Peyer's patch (tissue), 4 donors: ENCODE data around the gene PACS2. TPM values are rescaled to one million over a fixed set of nuclear protein-coding genes. Genes with fewer than 3 reads are reported as not detected.

Source experiments
- DNase-seq, 3 donors: peaks; one replicate each; pipeline ENCODE4 v3.0.0-alpha.2; 2017 to 2019
- H3K27ac ChIP-seq, 4 donors: fragments of 200-600 bp; sonication (generic); one replicate each; pipeline ENCODE4 v1.5.1; 2016 to 2019
- H3K27me3 ChIP-seq, 2 donors: fragments of 200-600 bp; sonication (generic); one replicate each; pipeline ENCODE4 v1.5.1; 2019
- H3K36me3 ChIP-seq, 3 donors: fragments of 200-600 bp; sonication (generic); one replicate each; pipeline ENCODE4 v1.5.1; 2016 to 2019
- H3K4me1 ChIP-seq, 4 donors: fragments of 200-600 bp; sonication (generic); one replicate each; pipeline ENCODE4 v1.5.1; 2016 to 2019
- H3K4me3 ChIP-seq, 4 donors: fragments of 200-600 bp; sonication (generic); 1 replicate in 3 of 4; 2 replicates in 1 of 4; pipeline ENCODE4 v1.5.1; 2016 to 2019; ENCODE audit warnings: mild to moderate bottlenecking in 1 of 4
- H3K9me3 ChIP-seq, 4 donors: fragments of 200-600 bp; sonication (generic); one replicate each; pipeline ENCODE4 v1.5.1; 2016 to 2019; ENCODE audit warnings: mild to moderate bottlenecking in 1 of 4
- CTCF ChIP-seq, 6 experiments: fragments of 450-650 bp in 4 of 6; fragments of 200-600 bp in 2 of 6; sonication (generic) in 1 of 6; IDR thresholded peaks; one replicate each; pipeline ENCODE4 v1.5.1; 2017 to 2019; ENCODE audit warnings: antibody characterized with exemption in 6 of 6, mild to moderate bottlenecking in 3 of 6, moderate library complexity in 1 of 6
- POLR2A ChIP-seq, 2 donors: fragments of 450-650 bp; IDR thresholded peaks; one replicate each; pipeline ENCODE4 v1.5.1; 2017; ENCODE audit warnings: antibody characterized with exemption in 2 of 2, mild to moderate bottlenecking in 2 of 2, moderate library complexity in 2 of 2
- total RNA-seq, 4 donors: library from RNA; depleted of rRNA; stranded (reverse); fragments of >200 nt; gene quantifications; one replicate each; pipeline ENCODE4 v1.1.0, GENCODE V29; 2016

The PACS2 gene
- total RNA-seq, 4 donors from 2014 or later: 77.2 to 158 (median 126) TPM

GRCh38 chr14:105346876-105347586 is 32.5 kb downstream of the PACS2 start:
- no peak for DNase-seq
- Histone ChIP-seq H3K4me3 (no peak overlapping the region), H3K36me3 (no peaks in the 10 kb centered on the region), H3K27ac (no peak overlapping the region), H3K27me3 (no peaks in the 10 kb centered on the region), H3K9me3 (no peaks in the 10 kb centered on the region), H3K4me1 (peaks cover 0 to 3% (median 0%) of the 10 kb centered on the region in 4 donors)
- TF ChIP-seq POLR2A (IDR thresholded peaks at IDR 0.05) (no peak), CTCF (IDR thresholded peaks at IDR 0.05) (no peak)

DNA sequence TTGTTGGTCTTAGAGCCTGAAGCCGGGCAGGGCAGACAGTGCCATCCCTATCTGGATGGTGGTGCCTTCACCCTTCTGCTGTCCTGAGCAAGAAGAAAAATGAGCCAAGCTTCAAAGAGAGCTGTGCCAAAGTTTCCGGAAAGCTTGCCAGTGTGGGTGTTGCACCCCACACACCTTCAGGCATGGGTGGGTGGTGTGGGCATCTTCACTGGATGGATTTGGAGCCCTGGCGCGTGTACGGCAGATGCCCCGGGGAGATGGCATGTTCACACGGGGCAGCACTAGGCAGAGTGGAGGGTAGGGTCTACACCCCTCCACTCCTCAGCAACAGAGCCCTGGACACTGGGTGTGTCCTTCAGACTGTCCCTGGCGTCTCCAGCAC is 33.0 kb downstream of the PACS2 start:
- Histone ChIP-seq H3K27me3 (no peaks in the 10 kb centered on the region), H3K36me3 (no peaks in the 10 kb centered on the region), H3K4me3 (no peak overlapping the region), H3K9me3 (no peaks in the 10 kb centered on the region), H3K27ac (no peak overlapping the region), H3K4me1 (peaks cover 0 to 3% (median 0%) of the 10 kb centered on the region in 4 donors)
- no peak for DNase-seq
- TF ChIP-seq CTCF (IDR thresholded peaks at IDR 0.05) (no peak), POLR2A (IDR thresholded peaks at IDR 0.05) (no peak)

DNA sequence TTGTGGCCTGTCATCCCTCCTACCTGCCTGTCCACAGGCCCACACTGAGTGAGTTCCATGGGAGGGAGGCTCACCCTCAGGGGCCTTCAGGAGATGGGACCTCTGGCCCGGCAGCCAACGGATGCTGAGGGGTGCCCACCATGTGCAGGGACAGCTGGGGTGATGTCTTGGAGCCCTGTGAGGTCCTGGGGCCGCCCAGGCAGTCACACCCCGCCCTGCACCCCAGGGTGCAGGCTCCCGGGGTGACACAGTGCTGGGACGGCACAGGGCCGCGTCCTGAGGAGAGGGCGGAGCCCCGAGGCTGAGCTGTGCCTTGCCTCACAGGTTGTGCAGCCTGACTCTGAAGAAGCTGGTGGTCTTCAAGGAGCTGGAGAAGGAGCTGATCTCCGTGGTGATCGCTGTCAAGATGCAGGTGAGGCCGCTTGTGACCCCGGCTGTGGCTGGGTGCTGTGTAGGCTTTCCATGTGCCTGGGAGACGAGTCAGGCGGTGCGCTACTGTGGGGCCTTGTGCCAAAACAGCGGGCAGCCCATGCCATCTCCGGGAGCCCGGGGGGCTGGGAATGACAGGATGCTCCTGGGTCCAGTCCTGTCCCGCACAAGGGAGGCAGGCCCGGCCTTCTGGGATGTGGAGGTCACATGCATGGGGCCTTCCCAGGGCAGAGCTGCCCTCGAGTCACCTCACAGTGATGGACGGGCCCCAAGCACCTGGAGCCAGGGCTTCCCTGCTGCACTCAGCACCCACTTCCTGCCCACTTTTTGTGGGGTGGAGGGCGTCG is 33.8 kb downstream of the PACS2 start:
- H3K27me3 ChIP-seq: no peaks in the 10 kb centered on the region
- no peaks in the 10 kb centered on the region for H3K36me3 ChIP-seq
- H3K4me1 ChIP-seq: peaks cover 0 to 3% (median 0%) of the 10 kb centered on the region in 4 donors
- no peaks in the 10 kb centered on the region for H3K9me3 ChIP-seq
- no peak for TF ChIP-seq CTCF (IDR thresholded peaks at IDR 0.05)
- no peak for TF ChIP-seq POLR2A (IDR thresholded peaks at IDR 0.05)
- no peak overlapping the region for H3K27ac ChIP-seq
- no peak overlapping the region for H3K4me3 ChIP-seq
- no peak for DNase-seq

DNA sequence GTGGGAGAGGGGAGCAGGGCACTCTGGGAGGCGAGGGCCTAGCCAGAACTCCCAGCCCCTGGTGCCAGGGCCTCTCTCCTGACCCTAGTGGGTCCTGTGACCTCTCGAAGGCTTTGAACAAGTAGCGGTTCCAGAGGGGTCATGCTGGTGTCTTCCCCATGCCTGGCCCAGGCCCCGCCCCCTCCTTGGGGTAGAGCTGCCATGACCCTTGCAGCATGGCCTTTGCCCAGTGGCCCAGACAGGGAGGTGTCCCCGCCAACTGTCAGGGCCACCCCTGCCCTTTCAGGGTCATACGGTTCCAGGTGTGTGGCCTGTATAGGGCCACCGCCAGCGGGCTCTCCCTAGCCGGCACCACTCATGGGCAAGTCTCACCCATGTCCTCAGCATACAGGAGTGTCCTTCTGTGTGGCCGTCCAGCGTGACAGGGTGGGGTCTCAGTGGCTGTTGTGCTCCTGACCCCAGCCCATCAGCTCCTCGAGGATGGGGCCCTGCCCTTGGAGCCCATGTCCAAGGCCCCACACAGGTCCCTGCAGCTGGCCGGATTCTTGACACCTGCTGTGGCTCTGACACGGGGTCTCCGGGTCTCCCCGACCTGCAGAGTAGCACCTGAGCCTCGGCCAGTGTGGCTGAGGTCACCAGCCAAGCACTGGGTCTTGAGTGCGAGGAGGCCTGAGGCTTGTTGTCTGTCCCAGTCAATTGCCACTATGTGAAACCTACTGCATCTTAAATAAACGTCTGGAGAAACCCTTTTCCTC is 34.6 kb downstream of the PACS2 start:
- Histone ChIP-seq H3K4me3 (no peak overlapping the region), H3K9me3 (no peaks in the 10 kb centered on the region), H3K4me1 (peaks cover 0 to 3% (median 0%) of the 10 kb centered on the region in 4 donors), H3K27me3 (no peaks in the 10 kb centered on the region), H3K27ac (no peak overlapping the region), H3K36me3 (peaks cover 0 to 5% (median 0%) of the 10 kb centered on the region in 3 donors)
- TF ChIP-seq CTCF (IDR thresholded peaks at IDR 0.05) (no peak), POLR2A (IDR thresholded peaks at IDR 0.05) (no peak)
- no peak for DNase-seq

- no peak overlapping the region for H3K4me3 ChIP-seq
- H3K4me1 ChIP-seq: peaks cover 0 to 3% (median 0%) of the 10 kb centered on the region in 4 donors
- H3K27ac ChIP-seq: no peak overlapping the region
- DNase-seq: no peak
- peaks cover 0 to 9% (median 0%) of the 10 kb centered on the region in 3 donors for H3K36me3 ChIP-seq
- no peaks in the 10 kb centered on the region for H3K9me3 ChIP-seq
- TF ChIP-seq POLR2A (IDR thresholded peaks at IDR 0.05): no peak
- no peak for TF ChIP-seq CTCF (IDR thresholded peaks at IDR 0.05)
- no peaks in the 10 kb centered on the region for H3K27me3 ChIP-seq
Measured at GRCh38 chr14:105349992-105350391, 35.4 kb downstream of the PACS2 start.
